Pulmonary artery endothelial cell (primary cell): ENCODE data around the gene PARP3. TPM values are rescaled to one million over a fixed set of nuclear protein-coding genes. Genes with fewer than 3 reads are reported as not detected.

Experiments
- DNase-seq: peaks from one replicate; pipeline ENCODE4 v3.0.0-alpha.2; 2011; ENCODE audit warnings: low read depth, low spot score
- total RNA-seq: library from RNA; depleted of rRNA; stranded (reverse); fragments of >200 nt; gene quantifications from 2 replicates; pipeline ENCODE4 v1.2.3, GENCODE V29; 2014

The PARP3 gene
- total RNA-seq, 1 donor from 2014 or later, result 11.7 TPM

DNA sequence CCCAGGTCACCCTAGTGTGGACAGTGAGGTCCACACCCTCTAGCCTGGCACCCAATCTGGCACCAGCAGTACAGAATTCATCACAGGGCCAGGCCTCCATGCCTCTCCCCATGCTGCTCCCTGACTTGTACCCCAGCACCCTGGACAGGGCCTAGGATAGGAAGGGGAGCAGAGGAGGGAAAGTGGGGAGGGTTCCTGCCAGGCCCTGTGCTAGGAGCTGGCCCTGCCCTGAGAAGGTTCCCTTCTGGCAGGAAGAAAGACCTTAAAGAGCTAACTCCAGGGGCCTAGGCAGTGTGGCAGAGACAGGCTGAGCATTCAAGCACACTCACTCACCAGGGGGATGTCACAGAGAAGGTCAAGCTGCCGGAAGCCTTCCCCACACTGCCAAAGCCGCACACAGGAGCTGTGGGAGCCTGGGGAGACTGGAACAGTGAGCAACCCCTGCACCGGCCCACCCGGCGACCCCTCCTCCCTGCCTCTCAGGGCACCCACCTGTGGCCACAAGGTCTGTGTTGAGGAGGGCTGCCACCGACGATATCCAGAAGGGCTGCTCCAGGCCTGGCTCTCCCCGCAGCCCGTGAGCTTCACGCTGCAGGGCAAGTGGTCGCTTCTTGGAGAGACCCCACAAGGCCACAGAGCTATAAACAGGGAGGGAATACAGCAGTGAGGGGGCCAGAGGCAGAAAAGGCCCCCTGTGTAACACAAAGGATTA is 7.9 kb upstream of the PARP3 start:
- no peak for DNase-seq

DNA sequence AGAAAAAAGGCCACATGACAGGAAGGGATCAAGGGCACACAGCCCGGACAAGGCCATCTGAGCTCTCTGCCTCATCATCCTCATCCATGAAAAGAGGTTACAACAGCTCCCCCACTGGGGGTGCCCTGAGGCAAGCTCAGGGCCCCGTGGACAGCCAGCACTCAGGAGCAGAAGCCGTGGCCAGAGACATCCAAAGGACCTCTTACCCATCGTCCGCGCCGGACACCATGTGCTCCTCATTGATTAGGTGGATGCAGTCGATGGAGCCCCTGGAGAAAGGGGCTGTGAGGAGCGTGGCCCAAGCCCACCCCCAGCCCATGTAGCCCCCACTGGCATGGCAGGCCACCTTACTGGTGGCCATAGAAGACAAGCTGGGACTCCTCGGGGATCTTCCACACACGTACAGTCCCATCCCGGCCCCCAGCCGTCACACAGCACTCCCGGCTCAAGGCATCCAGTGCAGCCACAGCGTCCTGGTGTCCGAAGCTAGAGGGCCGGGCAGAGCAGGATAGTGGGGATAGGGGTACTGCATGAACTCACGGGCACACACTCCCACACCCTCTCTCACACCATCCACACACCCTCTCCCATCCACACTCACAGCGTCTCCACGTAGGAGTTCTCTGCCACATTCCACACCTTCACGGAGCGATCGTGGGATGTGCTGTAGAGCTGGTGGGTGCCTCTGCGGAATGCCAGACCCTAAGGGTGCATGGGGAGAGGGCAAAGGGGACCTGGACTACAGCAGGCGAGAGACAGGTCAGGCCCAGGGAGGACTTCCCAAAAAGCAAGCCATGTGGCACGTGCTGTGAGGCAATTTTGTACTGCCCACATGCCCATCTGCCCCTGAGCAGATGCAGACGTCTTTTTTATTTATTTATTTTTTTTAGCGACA is 6.9 kb upstream of the PARP3 start:
- no peak for DNase-seq

DNA sequence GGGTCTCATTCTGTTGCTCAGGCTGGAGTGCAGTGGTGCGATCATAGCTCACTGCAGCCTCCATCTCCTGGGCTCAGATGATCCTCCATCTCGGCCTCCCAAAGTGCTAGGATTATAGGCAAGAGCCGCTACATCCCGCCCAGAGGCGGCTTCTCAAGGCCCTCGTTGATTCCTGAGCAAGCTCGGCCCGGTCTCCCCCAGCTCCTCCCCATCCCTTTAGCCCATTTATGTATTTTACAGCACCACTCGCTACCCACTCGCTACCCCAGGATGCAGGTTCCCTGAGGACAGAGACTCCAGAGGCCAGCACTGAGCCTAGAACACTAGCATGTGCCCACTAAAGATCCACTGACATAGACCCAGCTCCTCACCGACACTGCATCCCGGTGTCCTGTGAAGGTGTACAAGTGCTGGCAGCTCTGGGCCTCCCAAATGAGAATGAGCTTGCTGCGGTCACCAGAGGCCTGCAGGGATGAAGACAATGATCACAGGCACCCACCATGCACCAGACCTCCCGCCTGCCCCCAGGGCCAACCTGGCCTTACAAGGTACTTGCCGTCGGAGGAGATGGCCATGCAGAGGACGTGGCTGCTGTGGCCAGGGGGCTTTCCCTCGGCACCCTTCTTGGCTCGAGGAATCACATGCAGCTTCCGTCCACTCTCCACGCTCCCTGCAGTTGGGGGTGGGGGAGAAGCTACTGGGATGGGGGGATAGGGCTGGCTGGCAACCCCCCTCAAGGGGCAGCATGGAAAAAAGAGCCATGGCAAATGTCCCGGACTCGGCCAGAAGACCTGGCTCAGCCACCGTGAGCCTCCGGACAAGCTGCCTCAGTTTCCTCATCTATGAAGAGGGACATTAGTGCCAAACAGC is 6.0 kb upstream of the PARP3 start:
- no peak for DNase-seq

DNA sequence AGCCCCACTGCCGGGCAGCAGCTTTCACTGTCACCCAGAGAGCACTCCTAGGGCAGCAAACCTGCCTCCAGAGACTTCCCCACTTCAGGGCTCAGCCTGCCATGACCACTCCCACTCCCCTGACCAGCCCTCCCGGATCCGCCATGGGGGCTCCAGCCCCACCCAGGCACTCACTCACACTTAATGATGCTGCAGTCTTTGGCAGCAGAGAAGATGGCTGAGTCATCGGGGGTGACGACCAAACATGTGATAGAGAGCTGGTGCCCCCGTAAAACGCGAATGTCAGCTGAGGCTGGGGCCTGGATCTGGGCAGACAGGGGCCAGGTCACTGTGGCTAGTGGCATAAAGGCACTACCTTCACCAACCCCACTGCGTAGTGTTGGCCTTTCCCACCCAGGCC is 5.1 kb upstream of the PARP3 start:
- DNase-seq, result no peak

DNA sequence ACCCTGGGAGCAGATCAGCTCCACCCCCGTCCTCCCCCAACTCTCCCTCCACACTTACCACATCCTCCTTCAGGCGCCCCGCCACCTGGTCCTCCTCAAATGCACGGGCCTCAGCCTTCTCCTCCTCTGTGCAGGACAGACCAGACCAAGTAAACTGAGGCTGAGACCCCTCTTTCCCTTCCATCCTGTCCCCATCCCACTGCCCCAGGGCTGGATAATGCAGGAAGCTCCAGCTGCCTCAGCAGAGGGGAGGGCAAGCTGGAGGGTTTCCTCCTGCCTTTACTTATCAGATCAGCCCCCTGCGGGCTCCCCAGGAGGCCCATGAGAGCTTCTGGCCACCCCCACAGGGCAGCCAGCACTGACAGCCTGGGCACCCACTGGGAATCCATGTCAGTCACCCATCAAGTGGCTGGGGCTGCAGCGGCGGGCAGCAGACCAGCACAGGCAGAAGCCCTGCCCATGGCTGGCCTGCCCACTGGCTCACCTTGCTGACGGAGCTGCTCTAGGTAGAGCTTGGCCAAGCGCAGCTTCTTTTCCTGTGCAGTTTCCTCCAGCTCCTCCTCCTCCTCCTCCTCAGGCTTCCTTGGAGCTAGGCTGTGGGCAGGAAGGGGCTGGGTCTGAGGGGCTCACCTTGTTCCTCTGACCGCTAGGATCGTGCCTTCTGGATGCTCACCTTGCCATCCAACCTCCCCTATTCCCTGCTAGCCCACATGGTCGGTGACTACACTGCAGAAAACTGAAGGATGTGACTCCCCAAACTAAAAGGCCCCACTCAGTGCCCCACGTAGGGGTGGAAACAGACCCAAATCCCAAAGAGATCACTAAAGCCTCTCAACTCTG is 4.3 kb upstream of the PARP3 start:
- DNase-seq, result no peak

DNA sequence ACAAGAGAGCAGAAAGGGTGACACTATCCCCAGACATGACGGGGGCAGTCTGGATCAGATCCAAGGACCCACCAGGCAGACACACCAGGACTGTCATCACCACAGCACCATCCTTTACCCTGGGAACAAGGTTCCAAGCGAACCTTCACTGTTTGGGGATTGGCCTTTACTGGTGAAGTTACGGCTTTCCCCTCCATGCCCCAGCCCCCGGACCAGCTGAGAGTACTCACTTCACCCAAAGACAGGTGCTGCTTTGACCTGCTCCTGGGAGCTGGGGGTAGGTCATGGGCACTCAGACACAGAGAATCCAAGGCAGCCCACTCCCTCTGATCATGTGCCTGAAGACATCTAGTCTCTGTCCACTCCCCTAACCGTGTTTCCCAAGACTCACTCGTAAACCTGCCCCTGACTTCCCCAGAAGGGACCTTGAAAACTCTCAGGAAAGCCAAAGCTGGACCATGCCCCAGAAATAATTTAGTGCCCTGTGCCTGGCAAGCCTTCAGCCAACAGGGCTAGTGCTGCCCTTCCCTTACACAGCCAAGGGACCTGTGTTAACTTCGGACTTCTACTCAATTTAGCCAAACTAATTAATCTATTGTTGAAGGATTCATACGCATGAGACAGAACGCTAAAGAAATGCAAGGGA is 3.3 kb upstream of the PARP3 start:
- no peak for DNase-seq

DNA sequence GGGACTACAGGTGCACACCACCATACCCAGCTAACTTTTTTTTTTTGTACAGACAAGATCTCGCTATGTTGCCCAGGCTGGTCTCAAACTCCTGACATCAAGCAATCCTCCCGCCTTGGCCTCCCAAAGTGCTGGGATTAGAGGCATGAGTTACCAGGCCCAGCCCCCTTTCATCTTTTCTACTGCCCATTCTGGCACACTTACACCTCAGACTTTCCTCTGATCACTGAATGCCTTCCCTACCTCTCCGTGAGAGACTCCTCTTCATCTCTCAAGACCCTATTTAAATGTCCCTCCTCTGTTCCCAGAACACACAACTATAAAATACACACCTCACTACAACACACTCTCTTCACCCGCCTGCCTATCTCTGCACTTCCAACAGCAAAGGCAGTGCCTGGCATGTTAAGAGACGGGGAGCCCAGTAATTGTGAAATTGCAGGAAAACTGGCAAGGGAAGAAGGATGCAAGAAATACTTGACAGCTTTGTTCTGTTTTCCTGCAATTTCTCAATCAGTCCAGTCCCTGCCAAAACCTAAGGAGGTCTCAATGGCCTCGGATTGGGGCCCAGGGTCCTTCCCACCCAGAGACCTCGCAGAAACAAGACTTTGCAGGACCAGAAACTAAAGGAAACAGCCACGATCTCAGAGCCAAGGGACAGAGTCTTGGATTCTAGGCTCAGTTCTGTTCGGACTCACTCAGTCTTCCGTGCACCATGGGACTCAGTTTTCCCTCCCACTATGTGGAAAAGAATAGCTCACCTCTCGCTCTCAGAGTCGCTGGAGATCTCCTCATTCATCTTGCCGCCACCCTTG is 1.3 kb upstream of the PARP3 start:
- DNase-seq, result no peak

DNA sequence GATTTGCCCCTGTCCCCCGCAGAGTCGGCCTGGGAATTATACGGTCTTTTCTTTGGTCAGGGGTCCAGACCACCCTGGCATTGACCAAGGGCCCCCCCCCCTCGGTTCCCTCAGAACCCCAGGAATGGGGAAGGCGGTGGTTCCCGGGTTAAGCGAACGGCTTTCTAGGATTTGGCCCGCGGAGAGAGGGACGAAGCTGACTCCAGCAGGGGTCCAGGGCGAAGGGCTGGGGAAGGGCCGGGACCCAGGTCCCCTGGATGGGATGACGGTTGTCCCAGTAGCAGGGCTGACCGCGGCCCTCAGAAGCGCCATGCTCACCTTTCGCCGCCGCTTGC is 733 bp upstream of the PARP3 start:
- DNase-seq, result no peak

DNA sequence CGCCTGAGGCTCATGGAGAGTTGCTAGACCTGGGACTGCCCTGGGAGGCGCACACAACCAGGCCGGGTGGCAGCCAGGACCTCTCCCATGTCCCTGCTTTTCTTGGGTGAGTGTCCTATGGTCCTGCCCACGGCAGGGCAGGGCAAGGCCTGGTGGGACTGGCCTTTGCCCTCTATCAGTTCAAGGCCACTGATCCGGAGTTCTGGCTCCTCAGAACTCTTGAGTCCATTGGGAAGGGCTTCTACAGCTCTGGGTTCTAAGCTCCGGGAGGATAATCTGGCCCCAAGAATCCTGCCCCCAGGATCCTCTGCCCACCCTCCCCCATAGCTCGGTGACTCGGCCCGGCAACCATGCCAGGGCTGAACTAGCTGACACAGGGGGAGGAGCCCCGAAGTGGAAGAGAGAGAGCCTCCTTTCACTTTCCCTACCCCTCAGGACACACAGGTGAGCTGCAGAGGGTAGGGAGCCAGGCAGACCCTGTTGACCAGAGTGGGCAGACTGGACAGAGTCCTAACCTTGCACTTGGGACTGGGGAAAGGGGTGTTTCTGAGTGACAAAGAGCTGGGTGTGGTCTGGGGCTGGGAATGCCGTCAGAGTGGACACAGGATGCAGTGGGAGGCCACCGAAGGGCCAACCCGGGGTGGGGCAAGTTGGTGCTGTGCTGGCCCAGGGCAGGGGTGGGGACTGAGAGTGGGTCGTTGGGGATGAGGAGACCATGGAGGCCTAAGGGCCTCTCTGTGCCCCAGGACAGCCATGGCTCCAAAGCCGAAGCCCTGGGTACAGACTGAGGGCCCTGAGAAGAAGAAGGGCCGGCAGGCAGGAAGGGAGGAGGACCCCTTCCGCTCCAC is 664 bp downstream of the PARP3 start:
- no peak for DNase-seq

DNA sequence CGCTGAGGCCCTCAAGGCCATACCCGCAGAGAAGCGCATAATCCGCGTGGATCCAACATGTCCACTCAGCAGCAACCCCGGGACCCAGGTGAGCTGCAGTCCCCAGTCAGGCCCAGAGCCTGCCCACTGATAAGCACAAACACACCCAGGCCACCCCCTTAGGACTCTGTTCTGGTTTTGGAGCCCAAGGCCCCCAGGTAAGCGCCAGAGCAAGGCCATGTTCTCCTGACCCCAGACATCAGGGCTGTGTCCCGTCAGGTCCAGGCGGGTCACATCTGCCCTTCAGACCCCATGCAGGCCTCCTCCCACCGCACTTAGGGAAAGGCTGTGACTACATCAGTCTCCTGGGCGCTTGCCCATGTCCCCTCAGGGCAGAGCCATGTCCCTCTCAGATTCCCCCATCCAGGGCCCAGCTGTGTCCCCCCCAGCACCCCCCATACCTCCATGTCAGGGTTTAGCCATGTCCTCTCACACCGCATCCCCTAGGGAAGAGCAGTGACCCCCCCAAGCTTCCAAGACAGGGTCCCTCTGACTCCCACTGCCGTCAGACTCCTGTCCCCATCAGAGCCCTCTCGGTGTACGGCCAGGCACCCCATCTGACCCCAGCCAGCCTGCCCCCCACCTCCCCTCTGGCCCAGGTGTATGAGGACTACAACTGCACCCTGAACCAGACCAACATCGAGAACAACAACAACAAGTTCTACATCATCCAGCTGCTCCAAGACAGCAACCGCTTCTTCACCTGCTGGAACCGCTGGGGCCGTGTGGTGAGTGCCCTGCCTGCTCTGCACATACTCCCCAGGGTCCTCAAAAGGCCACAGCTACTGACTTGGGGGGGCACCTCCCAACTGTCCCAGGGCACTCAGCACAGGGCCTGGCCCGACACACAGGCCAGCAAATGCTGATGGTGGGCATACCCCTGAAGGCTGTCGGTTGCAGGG is 1.6 kb downstream of the PARP3 start:
- DNase-seq, result no peak

DNA sequence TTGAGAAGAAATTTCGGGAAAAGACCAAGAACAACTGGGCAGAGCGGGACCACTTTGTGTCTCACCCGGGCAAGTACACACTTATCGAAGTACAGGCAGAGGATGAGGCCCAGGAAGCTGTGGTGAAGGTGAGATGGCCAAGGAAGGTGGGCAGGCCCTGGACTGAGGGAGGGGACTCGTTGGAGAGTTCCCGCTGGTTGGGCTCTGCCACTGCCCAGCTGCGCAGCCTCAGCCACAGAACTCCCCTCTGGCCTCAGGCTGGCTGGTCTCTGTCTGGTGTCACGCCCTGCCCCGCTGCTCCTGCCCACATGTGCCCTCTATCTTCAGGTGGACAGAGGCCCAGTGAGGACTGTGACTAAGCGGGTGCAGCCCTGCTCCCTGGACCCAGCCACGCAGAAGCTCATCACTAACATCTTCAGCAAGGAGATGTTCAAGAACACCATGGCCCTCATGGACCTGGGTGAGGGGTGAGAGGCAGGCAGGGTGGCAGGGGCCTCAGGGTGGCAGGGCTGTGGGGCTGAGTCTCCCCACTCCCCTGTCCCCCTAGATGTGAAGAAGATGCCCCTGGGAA is 2.4 kb downstream of the PARP3 start:
- no peak for DNase-seq

DNA sequence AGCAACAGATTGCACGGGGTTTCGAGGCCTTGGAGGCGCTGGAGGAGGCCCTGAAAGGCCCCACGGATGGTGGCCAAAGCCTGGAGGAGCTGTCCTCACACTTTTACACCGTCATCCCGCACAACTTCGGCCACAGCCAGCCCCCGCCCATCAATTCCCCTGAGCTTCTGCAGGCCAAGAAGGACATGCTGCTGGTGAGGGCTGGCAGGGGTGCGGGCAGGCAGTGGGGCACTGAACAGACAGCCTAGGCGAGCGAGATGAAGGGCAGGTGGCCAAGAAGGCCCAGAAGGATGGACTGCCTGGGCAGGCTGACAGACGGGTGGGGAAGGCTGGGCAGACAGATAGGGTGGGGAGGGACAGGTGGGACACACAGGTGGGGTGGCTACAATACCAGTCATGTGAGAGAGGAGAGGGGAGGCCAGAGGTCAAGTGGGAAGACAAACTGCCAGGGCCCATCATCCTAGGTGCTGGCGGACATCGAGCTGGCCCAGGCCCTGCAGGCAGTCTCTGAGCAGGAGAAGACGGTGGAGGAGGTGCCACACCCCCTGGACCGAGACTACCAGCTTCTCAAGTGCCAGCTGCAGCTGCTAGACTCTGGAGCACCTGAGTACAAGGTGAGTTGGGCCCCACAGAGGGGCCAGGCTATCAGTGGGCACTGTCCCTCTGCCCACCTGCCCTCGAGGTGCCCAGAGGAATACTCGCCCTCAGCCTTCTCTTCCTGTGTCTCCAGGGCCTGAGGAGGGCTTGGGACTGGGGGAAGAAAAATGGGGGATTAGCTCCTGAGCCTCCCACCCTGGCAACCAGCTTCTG is 3.1 kb downstream of the PARP3 start:
- DNase-seq, result no peak

DNA sequence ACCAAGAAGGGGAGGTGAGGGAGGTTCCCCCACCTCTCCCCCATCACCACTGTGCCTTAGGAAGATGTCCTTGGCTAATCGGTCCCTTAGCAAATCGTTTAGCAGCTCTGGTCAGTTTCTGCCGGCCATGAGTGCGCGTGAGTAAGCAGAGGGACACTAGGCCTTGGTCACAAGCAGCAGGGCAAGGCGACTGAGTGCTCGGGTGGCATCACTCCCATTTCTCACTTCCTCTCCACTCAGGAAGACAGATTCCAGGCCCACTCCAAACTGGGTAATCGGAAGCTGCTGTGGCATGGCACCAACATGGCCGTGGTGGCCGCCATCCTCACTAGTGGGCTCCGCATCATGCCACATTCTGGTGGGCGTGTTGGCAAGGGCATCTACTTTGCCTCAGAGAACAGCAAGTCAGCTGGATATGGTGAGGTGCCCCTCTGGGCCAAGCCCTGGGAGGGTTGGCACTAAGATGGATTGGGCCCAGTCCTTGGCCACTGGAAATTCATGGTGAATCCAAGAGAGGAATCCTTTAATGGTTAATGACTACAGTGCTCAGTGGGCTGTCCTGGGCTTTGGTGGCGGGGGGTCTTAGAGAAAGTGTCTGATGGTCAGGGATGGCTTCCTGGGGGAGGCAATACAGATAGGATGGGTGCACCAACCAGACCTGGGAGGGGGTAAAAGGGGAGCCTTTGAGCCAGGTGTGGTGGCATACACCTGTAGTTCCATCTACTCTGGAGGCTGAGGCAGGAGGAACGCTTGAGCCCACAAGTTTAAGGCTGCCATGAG is 4.0 kb downstream of the PARP3 start:
- no peak for DNase-seq

DNA sequence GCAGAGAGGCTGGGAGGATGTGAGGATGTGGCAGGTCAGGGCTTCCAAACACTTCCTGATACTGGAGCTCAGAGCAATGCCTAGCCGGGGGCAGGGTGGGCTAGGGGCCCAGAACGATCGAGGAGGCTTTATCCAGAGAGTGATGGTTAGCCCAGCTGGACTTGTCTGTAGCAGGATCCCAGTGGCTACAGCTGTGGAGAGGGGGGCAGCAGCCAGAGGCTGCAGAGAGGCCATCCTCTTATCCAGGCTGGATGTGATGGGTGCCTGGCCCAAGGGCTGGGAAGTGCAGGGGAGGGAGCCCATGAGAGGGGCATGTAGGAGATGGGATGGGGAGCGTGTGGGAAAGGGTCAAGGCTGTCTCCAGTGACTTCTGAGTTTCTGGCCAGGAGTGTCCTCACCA is 4.6 kb downstream of the PARP3 start:
- no peak for DNase-seq

DNA sequence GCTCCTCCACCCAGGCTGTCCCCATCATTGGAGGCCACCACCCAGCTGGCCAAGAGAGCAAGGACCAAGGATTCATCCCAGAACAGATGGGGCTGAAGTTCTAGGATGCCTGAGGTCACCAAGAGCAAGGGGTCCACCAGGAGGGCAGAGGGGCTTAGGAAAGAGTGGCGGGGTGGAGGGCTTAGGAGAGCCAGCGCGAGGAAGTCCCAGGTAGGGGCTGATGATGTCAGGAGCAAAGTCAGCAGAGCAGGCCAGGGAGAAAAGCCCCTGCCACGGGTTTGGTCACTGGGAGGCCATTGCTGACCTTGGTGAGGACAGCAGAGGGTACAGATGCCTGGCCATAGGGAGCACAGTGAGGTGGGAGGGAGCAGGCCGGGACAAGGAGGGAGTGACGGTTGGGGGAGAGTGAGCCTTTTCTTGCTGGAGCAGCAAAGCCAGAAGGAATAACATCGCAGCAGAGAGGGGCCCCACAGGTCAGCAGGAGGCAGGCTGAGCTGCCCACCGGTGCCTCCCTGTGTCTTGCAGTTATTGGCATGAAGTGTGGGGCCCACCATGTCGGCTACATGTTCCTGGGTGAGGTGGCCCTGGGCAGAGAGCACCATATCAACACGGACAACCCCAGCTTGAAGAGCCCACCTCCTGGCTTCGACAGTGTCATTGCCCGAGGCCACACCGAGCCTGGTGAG is 5.2 kb downstream of the PARP3 start:
- no peak for DNase-seq
